Amygdala (tissue), 56 donors: ENCODE results near the gene WDR70.
"Not testable (repeated sequence)": the region's sequence is repeated elsewhere in the genome, so short reads cannot be mapped to it uniquely, and the experiment has no call there.

Experiments
- DNase-seq, 56 donors: peaks; one replicate each; lab custom pipeline; 2025; lab: John Stamatoyannopoulos, UW

The WDR70 gene

GRCh38 chr5:37567566-37567965, 188.4 kb downstream of the WDR70 start:
- no peak for DNase-seq

- no peak for DNase-seq
These were observed 189.1 kb downstream of the WDR70 start for GRCh38 chr5:37568018-37568753.

- no peak for DNase-seq
These were observed 189.8 kb downstream of the WDR70 start for GRCh38 chr5:37568893-37569292.

- no peak for DNase-seq
These were observed 190.3 kb downstream of the WDR70 start for GRCh38 chr5:37569466-37569865.

GRCh38 chr5:37570597-37570996, 191.5 kb downstream of the WDR70 start:
- DNase-seq, result no peak

- DNase-seq, result no peak
These were observed 192.9 kb downstream of the WDR70 start for GRCh38 chr5:37571985-37572384.

GRCh38 chr5:37575541-37576489, 196.7 kb downstream of the WDR70 start:
- DNase-seq, result no peak

GRCh38 chr5:37576552-37576951, 197.4 kb downstream of the WDR70 start:
- DNase-seq, result no peak

GRCh38 chr5:37578176-37578575, 199.1 kb downstream of the WDR70 start:
- DNase-seq, result no peak

- no peak for DNase-seq
These were observed 201.0 kb downstream of the WDR70 start for GRCh38 chr5:37580106-37580505.

GRCh38 chr5:37582202-37582601, 203.1 kb downstream of the WDR70 start:
- DNase-seq, result no peak

- not testable (repeated sequence) for DNase-seq
These were observed 214.2 kb downstream of the WDR70 start for GRCh38 chr5:37593292-37593691.

GRCh38 chr5:37594864-37595263, 215.7 kb downstream of the WDR70 start:
- not testable (repeated sequence) for DNase-seq

- no peak for DNase-seq
These were observed 219.6 kb downstream of the WDR70 start for GRCh38 chr5:37598733-37599132.

GRCh38 chr5:37601163-37601562, 222.0 kb downstream of the WDR70 start:
- no peak for DNase-seq

- no peak for DNase-seq
These were observed 224.0 kb downstream of the WDR70 start for GRCh38 chr5:37603072-37603471.

GRCh38 chr5:37604290-37604689, 225.2 kb downstream of the WDR70 start:
- DNase-seq, result no peak

- DNase-seq, result no peak
These were observed 227.0 kb downstream of the WDR70 start for GRCh38 chr5:37606148-37606547.

GRCh38 chr5:37606632-37607248, 227.6 kb downstream of the WDR70 start:
- no peak for DNase-seq

GRCh38 chr5:37615184-37615583, 236.1 kb downstream of the WDR70 start:
- no peak for DNase-seq

- no peak for DNase-seq
These were observed 240.2 kb downstream of the WDR70 start for GRCh38 chr5:37619353-37619752.
